Panc1 (cell line): ENCODE measurements around the gene CDC5L. TPM values are rescaled to one million over a fixed set of nuclear protein-coding genes. Genes with fewer than 3 reads are reported as not detected.

ENCODE experiments used
- ATAC-seq: fragments of 200-7000 bp; cut with Tn5 transposase; 2 replicates; pipeline ENCODE4 v1.9.1; 2020; ENCODE audit warnings: mild to moderate bottlenecking, moderate library complexity
- BruUV-seq: library from RNA; stranded (reverse); fragments of 400-500 nt; replicated peaks from 2 replicates; lab custom pipeline; 2021; lab: Mats Ljungman, UMichigan
- CTCF ChIA-PET: fragments of 300-600 bp; sonication (Branson Sonifier 250); formaldehyde crosslinking; loops from one replicate; lab custom pipeline; 2022; ENCODE audit warnings: antibody characterized with exemption; lab: Charles Lee
- POLR2A ChIA-PET: fragments of 300-600 bp; sonication (Branson Sonifier 250); formaldehyde crosslinking; loops from one replicate; lab custom pipeline; 2022; ENCODE audit warnings: antibody characterized with exemption; lab: Charles Lee
- DNase-seq: peaks from one replicate; pipeline ENCODE4 v3.0.0-alpha.2; 2010; ENCODE audit warnings: low read depth, low spot score
- H3K27ac ChIP-seq: 2 replicates; pipeline ENCODE4 v1.5.1; 2011; ENCODE audit warnings: mild to moderate bottlenecking, low read length, inconsistent platforms
- H3K27me3 ChIP-seq: fragments of 200-500 bp; sonication (Bioruptor generic); 2 replicates; pipeline ENCODE4 v1.6.0; 2014; ENCODE audit warnings: low read length, inconsistent platforms; ENCODE audit not compliant: control insufficient read depth, insufficient read depth
- H3K36me3 ChIP-seq: fragments of 200-500 bp; sonication (Bioruptor generic); 2 replicates; pipeline ENCODE4 v1.5.1; 2014; ENCODE audit warnings: inconsistent platforms, mild to moderate bottlenecking, low read length, moderate library complexity; ENCODE audit not compliant: control insufficient read depth, insufficient read depth
- H3K4me1 ChIP-seq: 2 replicates; pipeline ENCODE4 v1.5.1; 2011; ENCODE audit warnings: inconsistent platforms, mild to moderate bottlenecking, low read length, moderate library complexity; ENCODE audit not compliant: control insufficient read depth, insufficient read depth
- H3K4me3 ChIP-seq, 2 experiments: 2 replicates each; pipeline ENCODE4 v1.5.1; 2011 to 2012; ENCODE audit warnings: low read depth in 2 of 2, low read length in 2 of 2, mild to moderate bottlenecking in 2 of 2, inconsistent platforms in 1 of 2, moderate library complexity in 1 of 2
- H3K9me3 ChIP-seq: fragments of 200-500 bp; sonication (Bioruptor generic); 2 replicates; pipeline ENCODE4 v1.5.1; 2014; ENCODE audit warnings: low read depth, mild to moderate bottlenecking, inconsistent platforms, low read length, moderate library complexity; ENCODE audit not compliant: control insufficient read depth, insufficient read depth
- POLR2AphosphoS5 ChIP-seq: IDR thresholded peaks from 2 replicates; pipeline ENCODE4 v1.6.1; 2012; ENCODE audit warnings: mild to moderate bottlenecking, low read depth, low read length, moderate library complexity
- SIN3A ChIP-seq: IDR thresholded peaks from 2 replicates; pipeline ENCODE4 v1.6.1; 2012; ENCODE audit warnings: low read depth, mild to moderate bottlenecking, low read length, moderate library complexity, borderline replicate concordance; ENCODE audit not compliant: insufficient read depth
- TCF7L2 ChIP-seq: IDR thresholded peaks from 2 replicates; pipeline ENCODE4 v1.6.1; 2011; ENCODE audit warnings: mild to moderate bottlenecking, low read depth, low read length, inconsistent platforms
- in situ Hi-C: cut with HindIII; loops from 2 replicates; pipeline ENCODE4 v1.10.0; 2016; ENCODE audit warnings: low sequenced_read_pairs, low pct_unique_long_range_greater_than_20kb
- intact Hi-C: fragments of 100-400 bp; cut with micrococcal nuclease; formaldehyde crosslinking; loops from one replicate; pipeline ENCODE4 v1.10.0; 2022; ENCODE audit not compliant: unreplicated experiment
- total RNA-seq: library from RNA; stranded (reverse); gene quantifications from one replicate; pipeline ENCODE4 v1.2.1, GENCODE V29; 2021; ENCODE audit not compliant: unreplicated experiment
- TF ChIP-seq, protein P1 (sequence below), 2 experiments: IDR thresholded peaks; 2 replicates each; pipeline ENCODE4 v1.6.1; 2011 to 2012; ENCODE audit warnings: low read depth in 2 of 2, control low read depth in 1 of 2, low read length in 1 of 2, mild to moderate bottlenecking in 1 of 2, moderate library complexity in 1 of 2; ENCODE audit not compliant: insufficient read depth in 1 of 2
- TF ChIP-seq, protein P2 (sequence below): fragments of 450-650 bp; IDR thresholded peaks from 2 replicates; pipeline ENCODE4 v1.5.1; 2017; ENCODE audit warnings: mild to moderate bottlenecking

The CDC5L gene
- total RNA-seq, 1 experiment from 2014 or later: 23.3 TPM

DNA sequence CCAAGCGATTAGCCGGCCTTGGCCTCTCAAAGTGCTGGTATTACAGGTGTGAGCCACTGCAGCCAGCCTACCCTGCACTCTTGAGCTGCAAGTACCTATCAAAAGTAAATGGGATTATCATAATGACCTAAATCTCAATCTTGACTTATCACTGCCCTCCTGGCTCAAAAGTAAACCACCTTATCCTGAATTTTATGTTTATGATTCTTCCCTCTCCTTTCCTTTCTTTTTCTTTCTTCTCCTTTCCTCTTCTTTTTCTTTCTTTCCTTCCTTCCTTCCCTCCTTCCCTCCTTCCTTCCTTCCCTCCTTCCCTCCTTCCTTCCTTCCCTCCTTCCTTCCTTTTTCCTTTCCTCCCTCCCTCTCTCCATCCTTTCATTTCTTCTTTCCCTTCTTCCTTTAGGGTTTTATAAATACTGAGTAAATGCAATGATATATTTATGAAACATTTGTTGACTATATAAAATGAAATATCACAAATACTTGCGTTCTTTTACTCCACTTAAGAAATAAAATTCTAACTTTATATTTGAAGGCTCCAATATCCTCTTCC, 24.1 kb upstream of the CDC5L start:
- H3K36me3 ChIP-seq: no peaks in the 10 kb centered on the region
- TF ChIP-seq TCF7L2: no peak
- no peak for TF ChIP-seq POLR2AphosphoS5
- TF ChIP-seq, protein P1, sequence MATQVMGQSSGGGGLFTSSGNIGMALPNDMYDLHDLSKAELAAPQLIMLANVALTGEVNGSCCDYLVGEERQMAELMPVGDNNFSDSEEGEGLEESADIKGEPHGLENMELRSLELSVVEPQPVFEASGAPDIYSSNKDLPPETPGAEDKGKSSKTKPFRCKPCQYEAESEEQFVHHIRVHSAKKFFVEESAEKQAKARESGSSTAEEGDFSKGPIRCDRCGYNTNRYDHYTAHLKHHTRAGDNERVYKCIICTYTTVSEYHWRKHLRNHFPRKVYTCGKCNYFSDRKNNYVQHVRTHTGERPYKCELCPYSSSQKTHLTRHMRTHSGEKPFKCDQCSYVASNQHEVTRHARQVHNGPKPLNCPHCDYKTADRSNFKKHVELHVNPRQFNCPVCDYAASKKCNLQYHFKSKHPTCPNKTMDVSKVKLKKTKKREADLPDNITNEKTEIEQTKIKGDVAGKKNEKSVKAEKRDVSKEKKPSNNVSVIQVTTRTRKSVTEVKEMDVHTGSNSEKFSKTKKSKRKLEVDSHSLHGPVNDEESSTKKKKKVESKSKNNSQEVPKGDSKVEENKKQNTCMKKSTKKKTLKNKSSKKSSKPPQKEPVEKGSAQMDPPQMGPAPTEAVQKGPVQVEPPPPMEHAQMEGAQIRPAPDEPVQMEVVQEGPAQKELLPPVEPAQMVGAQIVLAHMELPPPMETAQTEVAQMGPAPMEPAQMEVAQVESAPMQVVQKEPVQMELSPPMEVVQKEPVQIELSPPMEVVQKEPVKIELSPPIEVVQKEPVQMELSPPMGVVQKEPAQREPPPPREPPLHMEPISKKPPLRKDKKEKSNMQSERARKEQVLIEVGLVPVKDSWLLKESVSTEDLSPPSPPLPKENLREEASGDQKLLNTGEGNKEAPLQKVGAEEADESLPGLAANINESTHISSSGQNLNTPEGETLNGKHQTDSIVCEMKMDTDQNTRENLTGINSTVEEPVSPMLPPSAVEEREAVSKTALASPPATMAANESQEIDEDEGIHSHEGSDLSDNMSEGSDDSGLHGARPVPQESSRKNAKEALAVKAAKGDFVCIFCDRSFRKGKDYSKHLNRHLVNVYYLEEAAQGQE (IDR thresholded peaks at IDR 0.05; ENCODE audit: insufficient read depth in 1 of 2, low read depth in 2 of 2, low read length in 1 of 2): no peak
- no peak overlapping the region for H3K4me3 ChIP-seq
- no TSS peak for BruUV-seq
- H3K4me1 ChIP-seq: no peaks in the 10 kb centered on the region
- H3K9me3 ChIP-seq: no peaks in the 10 kb centered on the region
- DNase-seq (no peak), ATAC-seq (no peak)
- H3K27ac ChIP-seq: no peak overlapping the region
- CTCF ChIA-PET: no interaction called here
- intact Hi-C loops: no loop called here
- peaks cover 4% of the 10 kb centered on the region; the same call in 1 of the 2 replicates for H3K27me3 ChIP-seq
- in situ Hi-C loops: no loop called here
- POLR2A ChIA-PET: no interaction called here

DNA sequence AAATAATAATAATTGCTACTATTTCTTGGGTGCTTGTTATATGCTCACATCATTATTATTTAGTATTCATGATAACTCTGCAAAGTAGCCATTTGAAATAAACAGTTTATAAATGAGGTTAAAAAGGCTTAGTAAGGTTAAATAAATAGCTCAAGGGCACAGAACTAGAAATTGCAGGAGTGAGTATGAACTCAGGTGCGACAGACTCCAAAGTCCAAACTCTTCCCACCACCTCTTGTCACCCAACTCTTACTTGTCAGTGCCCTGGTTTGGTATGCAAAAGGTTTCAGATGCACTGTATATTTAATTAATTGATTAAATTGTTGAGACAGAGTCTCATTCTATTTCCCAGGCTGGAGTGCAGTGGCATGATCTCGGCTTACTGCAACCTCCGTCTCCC, 20.7 kb upstream of the CDC5L start:
- no peak for DNase-seq
- in situ Hi-C loops: no loop called here
- H3K27me3 ChIP-seq: peaks cover 4% of the 10 kb centered on the region; the same call in 1 of the 2 replicates
- POLR2A ChIA-PET: no interaction called here
- intact Hi-C loops: no loop called here
- no TSS peak for BruUV-seq
- H3K9me3 ChIP-seq: no peaks in the 10 kb centered on the region
- H3K4me3 ChIP-seq: no peak overlapping the region
- no peaks in the 10 kb centered on the region for H3K36me3 ChIP-seq
- CTCF ChIA-PET: no interaction called here
- no peak for ATAC-seq
- no peak overlapping the region for H3K27ac ChIP-seq
- no peaks in the 10 kb centered on the region for H3K4me1 ChIP-seq
- no peak for TF ChIP-seq POLR2AphosphoS5

DNA sequence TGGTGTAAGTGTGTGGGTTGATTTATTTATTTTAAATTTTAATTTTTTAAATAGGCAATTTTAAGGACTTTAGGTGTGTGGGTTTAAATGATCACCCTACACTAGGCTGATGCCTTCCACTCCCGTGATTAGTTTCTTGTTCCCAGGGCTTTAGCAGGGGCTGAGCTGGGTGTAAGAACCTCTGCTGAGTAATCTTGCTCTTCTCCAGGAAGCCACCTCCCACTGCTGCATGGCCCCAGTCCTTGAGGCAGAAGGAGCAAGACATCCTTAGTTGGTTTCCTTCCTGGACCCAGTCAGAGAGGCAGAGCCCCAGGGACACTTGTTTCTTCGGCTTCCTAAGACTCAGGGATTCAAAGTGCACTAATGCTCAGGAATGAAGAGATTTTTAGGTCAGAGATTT, 19.8 kb upstream of the CDC5L start:
- DNase-seq (no peak), ATAC-seq (no peak)
- Histone ChIP-seq H3K4me1 (no peaks in the 10 kb centered on the region), H3K36me3 (no peaks in the 10 kb centered on the region), H3K4me3 (no peak overlapping the region), H3K27me3 (peaks cover 4% of the 10 kb centered on the region; the same call in 1 of the 2 replicates), H3K9me3 (no peaks in the 10 kb centered on the region), H3K27ac (no peak overlapping the region)
- ChIA-PET POLR2A (no interaction called here), CTCF (no interaction called here)
- BruUV-seq: no TSS peak
- intact Hi-C loops (no loop called here), in situ Hi-C loops (no loop called here)
- TF ChIP-seq, protein P2, sequence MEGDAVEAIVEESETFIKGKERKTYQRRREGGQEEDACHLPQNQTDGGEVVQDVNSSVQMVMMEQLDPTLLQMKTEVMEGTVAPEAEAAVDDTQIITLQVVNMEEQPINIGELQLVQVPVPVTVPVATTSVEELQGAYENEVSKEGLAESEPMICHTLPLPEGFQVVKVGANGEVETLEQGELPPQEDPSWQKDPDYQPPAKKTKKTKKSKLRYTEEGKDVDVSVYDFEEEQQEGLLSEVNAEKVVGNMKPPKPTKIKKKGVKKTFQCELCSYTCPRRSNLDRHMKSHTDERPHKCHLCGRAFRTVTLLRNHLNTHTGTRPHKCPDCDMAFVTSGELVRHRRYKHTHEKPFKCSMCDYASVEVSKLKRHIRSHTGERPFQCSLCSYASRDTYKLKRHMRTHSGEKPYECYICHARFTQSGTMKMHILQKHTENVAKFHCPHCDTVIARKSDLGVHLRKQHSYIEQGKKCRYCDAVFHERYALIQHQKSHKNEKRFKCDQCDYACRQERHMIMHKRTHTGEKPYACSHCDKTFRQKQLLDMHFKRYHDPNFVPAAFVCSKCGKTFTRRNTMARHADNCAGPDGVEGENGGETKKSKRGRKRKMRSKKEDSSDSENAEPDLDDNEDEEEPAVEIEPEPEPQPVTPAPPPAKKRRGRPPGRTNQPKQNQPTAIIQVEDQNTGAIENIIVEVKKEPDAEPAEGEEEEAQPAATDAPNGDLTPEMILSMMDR: no peak
- TF ChIP-seq SIN3A: no peak
- no peak for TF ChIP-seq TCF7L2
- no peak for TF ChIP-seq POLR2AphosphoS5
- TF ChIP-seq, protein P1 (IDR thresholded peaks at IDR 0.05; ENCODE audit: insufficient read depth in 1 of 2, low read depth in 2 of 2, low read length in 1 of 2): no peak
